ENCODE data around the gene MICU2.

MICU2 gene

DNA sequence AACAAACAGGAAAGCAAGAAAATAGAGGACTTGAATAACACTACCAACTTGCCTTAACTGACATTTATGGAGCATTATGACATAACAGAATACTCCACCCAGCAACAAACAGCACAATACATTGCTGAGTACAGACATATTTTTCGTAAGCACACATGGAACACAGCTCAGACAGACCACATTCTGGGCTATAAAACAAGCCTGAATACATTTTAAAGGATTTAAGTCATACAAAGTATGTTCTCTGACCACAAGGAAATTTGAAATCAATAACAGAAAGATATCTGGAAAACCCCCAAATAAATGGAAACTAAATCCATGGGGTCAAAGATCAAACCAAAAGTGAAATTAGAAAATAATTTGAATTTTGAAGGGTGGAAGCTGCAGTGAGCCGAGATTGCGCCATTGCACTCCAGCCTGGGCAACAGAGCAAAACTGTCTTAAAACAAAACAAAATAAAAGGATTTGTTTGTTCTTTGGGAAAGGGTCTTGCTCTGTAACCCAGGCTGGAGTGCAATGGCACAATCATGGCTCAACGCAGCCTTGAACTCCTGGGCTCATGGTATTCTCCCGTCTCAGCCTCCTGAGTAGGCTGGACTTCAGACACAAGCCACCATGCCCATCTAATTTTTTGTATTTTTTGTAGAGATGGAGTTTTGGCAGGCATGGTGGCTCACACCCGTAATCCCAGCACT, 150.4 kb downstream of the MICU2 start:
- peaks cover 8% of the 10 kb centered on the region for H3K4me1 ChIP-seq (ENCODE audit: insufficient read depth, low read length)
- no peaks in the 10 kb centered on the region for H3K9me3 ChIP-seq (ENCODE audit: low read length)
- H3K9ac ChIP-seq (ENCODE audit: low read length), result no peak overlapping the region
- H3K27me3 ChIP-seq (ENCODE audit: control insufficient read depth in 1 of 2, insufficient read depth in 2 of 2, low read length in 2 of 2), result no peaks in the 10 kb centered on the region
- H3K36me3 ChIP-seq (ENCODE audit: insufficient read depth, low read length), result no peaks in the 10 kb centered on the region
- no peak overlapping the region for H3K27ac ChIP-seq (ENCODE audit: low read depth, low read length)
- no peak overlapping the region for H3K4me3 ChIP-seq (ENCODE audit: low read depth in 1 of 2, low read length in 2 of 2)

- Histone ChIP-seq H3K4me3 (ENCODE audit: low read depth in 1 of 2, low read length in 2 of 2) (no peak overlapping the region), H3K9ac (ENCODE audit: low read length) (no peak overlapping the region), H3K36me3 (ENCODE audit: insufficient read depth, low read length) (no peaks in the 10 kb centered on the region), H3K4me1 (ENCODE audit: insufficient read depth, low read length) (no peaks in the 10 kb centered on the region), H3K27ac (ENCODE audit: low read depth, low read length) (no peak overlapping the region), H3K27me3 (ENCODE audit: control insufficient read depth in 1 of 2, insufficient read depth in 2 of 2, low read length in 2 of 2) (no peaks in the 10 kb centered on the region), H3K9me3 (ENCODE audit: low read length) (no peaks in the 10 kb centered on the region)
These were observed 153.0 kb downstream of the MICU2 start for GRCh38 chr13:21450936-21451335.

DNA sequence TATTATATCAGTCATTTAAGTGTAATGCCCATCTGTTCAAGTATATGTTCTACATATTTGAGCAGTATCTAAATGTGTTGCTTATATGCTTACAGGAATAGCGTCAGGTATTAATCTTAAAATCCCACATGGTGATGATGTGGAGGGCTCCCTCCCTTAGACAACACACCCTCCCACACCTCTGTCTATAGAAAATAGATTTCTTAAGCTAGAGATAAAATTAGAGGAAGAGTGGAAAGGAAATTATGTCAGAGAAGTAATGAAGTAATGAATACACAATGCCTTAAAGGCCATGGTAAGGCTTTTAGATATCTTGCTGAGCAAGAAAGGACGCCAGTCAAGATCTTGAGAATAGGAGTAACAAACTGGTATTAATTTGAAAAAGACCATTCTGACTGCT, 157.3 kb downstream of the MICU2 start:
- Histone ChIP-seq H3K27ac (ENCODE audit: low read depth, low read length) (no peak overlapping the region), H3K27me3 (ENCODE audit: control insufficient read depth in 1 of 2, insufficient read depth in 2 of 2, low read length in 2 of 2) (no peaks in the 10 kb centered on the region), H3K9ac (ENCODE audit: low read length) (no peak overlapping the region), H3K4me3 (ENCODE audit: low read depth in 1 of 2, low read length in 2 of 2) (no peak overlapping the region), H3K9me3 (ENCODE audit: low read length) (no peaks in the 10 kb centered on the region), H3K36me3 (ENCODE audit: insufficient read depth, low read length) (no peaks in the 10 kb centered on the region), H3K4me1 (ENCODE audit: insufficient read depth, low read length) (no peaks in the 10 kb centered on the region)

DNA sequence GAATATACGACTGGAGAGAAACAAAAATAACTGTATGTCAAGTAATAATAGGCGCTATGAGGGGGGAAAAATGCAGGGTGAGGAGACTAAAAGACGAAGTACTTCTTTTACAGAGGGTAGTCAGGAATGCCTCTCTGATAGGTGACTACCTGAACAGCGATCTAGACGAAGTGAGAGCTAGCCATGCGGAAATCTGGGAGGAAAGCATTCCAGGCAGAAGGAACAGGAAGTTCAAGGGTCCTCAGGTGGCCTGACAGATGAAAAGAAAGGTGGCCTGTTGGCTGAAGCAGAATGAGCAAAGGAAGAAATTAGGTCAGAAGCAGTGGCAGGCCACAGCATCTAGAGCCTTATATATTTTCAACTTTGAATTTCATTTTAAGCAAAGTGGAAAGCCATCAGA, 158.2 kb downstream of the MICU2 start:
- Histone ChIP-seq H3K27ac (ENCODE audit: low read depth, low read length) (no peak overlapping the region), H3K9me3 (ENCODE audit: low read length) (no peaks in the 10 kb centered on the region), H3K36me3 (ENCODE audit: insufficient read depth, low read length) (no peaks in the 10 kb centered on the region), H3K27me3 (ENCODE audit: control insufficient read depth in 1 of 2, insufficient read depth in 2 of 2, low read length in 2 of 2) (no peaks in the 10 kb centered on the region), H3K9ac (ENCODE audit: low read length) (no peak overlapping the region), H3K4me3 (ENCODE audit: low read depth in 1 of 2, low read length in 2 of 2) (no peak overlapping the region), H3K4me1 (ENCODE audit: insufficient read depth, low read length) (no peaks in the 10 kb centered on the region)

DNA sequence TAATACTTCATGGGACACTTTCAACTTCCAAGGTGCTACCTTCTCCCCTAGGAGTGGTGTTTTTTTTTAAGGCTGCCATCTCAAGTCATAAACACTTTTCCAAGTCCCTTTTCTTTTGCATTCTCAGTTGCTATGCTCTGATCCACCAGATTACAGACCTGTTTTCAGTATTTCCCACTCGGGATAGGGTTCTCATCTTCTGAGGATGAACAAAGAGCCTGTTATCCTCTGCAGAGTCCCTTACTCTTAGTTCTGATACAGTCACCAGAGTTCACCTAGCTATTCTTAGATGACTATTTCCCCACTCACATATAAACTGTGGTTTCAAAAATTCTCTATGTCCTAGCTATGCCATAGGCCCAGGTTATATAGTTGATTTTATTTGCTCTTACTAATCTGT, 160.8 kb downstream of the MICU2 start:
- H3K4me1 ChIP-seq (ENCODE audit: insufficient read depth, low read length), result no peaks in the 10 kb centered on the region
- no peaks in the 10 kb centered on the region for H3K9me3 ChIP-seq (ENCODE audit: low read length)
- H3K4me3 ChIP-seq (ENCODE audit: low read depth in 1 of 2, low read length in 2 of 2), result no peak overlapping the region
- no peak overlapping the region for H3K27ac ChIP-seq (ENCODE audit: low read depth, low read length)
- H3K27me3 ChIP-seq (ENCODE audit: control insufficient read depth in 1 of 2, insufficient read depth in 2 of 2, low read length in 2 of 2), result no peaks in the 10 kb centered on the region
- H3K36me3 ChIP-seq (ENCODE audit: insufficient read depth, low read length), result no peaks in the 10 kb centered on the region
- H3K9ac ChIP-seq (ENCODE audit: low read length), result no peak overlapping the region
